Testis (tissue), 3 donors: Measurements from ENCODE around the gene RPS25. TPM values are rescaled to one million over a fixed set of nuclear protein-coding genes. Genes with fewer than 3 reads are reported as not detected.

Source experiments
- DNase-seq: peaks from one replicate; pipeline ENCODE4 v3.0.0-alpha.2; 2019
- H3K27ac ChIP-seq, 2 donors: fragments of 200-600 bp; sonication (generic); one replicate each; pipeline ENCODE4 v1.5.1; 2019
- H3K27me3 ChIP-seq: fragments of 200-600 bp; sonication (generic); one replicate; pipeline ENCODE4 v1.5.1; 2019
- H3K36me3 ChIP-seq: fragments of 200-600 bp; sonication (generic); one replicate; pipeline ENCODE4 v1.5.1; 2017; ENCODE audit warnings: low read depth; ENCODE audit errors: missing control alignments
- H3K4me1 ChIP-seq: fragments of 200-600 bp; sonication (generic); one replicate; pipeline ENCODE4 v1.5.1; 2019
- H3K4me3 ChIP-seq, 2 donors: fragments of 200-600 bp; sonication (generic); one replicate each; pipeline ENCODE4 v1.5.1; 2017 to 2019
- H3K9me3 ChIP-seq: fragments of 200-600 bp; sonication (generic); one replicate; pipeline ENCODE4 v1.5.1; 2017
- CTCF ChIP-seq, 3 experiments: fragments of 450-650 bp in 2 of 3; fragments of 200-600 bp in 1 of 3; sonication (generic) in 1 of 3; IDR thresholded peaks; one replicate each; pipeline ENCODE4 v1.5.1; 2016 to 2019; ENCODE audit warnings: antibody characterized with exemption in 3 of 3, mild to moderate bottlenecking in 2 of 3, moderate library complexity in 1 of 3
- POLR2A ChIP-seq: fragments of 450-650 bp; IDR thresholded peaks from one replicate; pipeline ENCODE4 v1.6.1; 2017; ENCODE audit warnings: antibody characterized with exemption, mild to moderate bottlenecking, moderate library complexity
- WGBS, 2 donors: methylation state at CpG; one replicate each; pipeline ENCODE4 v1.1.5; 2018; 5-methylcytosine and 5-hydroxymethylcytosine counted together
- intact Hi-C: fragments of 100-400 bp; cut with DNase I; formaldehyde crosslinking; loops from one replicate; pipeline ENCODE4 v1.15.1; 2023; ENCODE audit warnings: low total_unique reads
- polyA plus RNA-seq: library from polyadenylated mRNA; stranded (reverse); fragments of 350-450 nt; fragmentation: Illumina TruSeq; extraction: RNeasy Lipid Tissue Mini Kit (QIAGEN cat#74804); gene quantifications from one replicate; pipeline ENCODE4 v1.2.3, GENCODE V29; 2014; ENCODE audit warnings: low read depth, low replicate concordance; ENCODE audit not compliant: insufficient read depth
- total RNA-seq, 2 donors: library from RNA; depleted of rRNA; stranded (reverse); fragments of >200 nt; gene quantifications; one replicate each; pipeline ENCODE4 v1.2.3, GENCODE V29; 2016

The RPS25 gene
- total and polyA plus RNA-seq, 3 donors from 2014 or later = 642 to 873 (median 654) TPM

- Histone ChIP-seq H3K9me3 (no peaks in the 10 kb centered on the region), H3K27me3 (no peaks in the 10 kb centered on the region), H3K36me3 (no peaks in the 10 kb centered on the region), H3K27ac (no peak overlapping the region), H3K4me1 (no peaks in the 10 kb centered on the region), H3K4me3 (no peak overlapping the region)
- intact Hi-C loops = no loop called here
- WGBS, 2 donors = 90 to 95% methylated on average over 9 of the region's 9 CpGs
- no peak for TF ChIP-seq POLR2A
- no peak for TF ChIP-seq CTCF (IDR thresholded peaks at IDR 0.05)
- no peak for DNase-seq
Measured at GRCh38 chr11:119048644-119049043, 30.5 kb upstream of the RPS25 start.

GRCh38 chr11:119047205-119047604 lies 29.1 kb upstream of the RPS25 start:
- WGBS, 2 donors = 98 to 99% methylated on average over 6 of the region's 6 CpGs
- intact Hi-C loops = no loop called here
- TF ChIP-seq CTCF (IDR thresholded peaks at IDR 0.05) (no peak), POLR2A (no peak)
- H3K4me3 ChIP-seq = no peak overlapping the region
- no peaks in the 10 kb centered on the region for H3K27me3 ChIP-seq
- no peaks in the 10 kb centered on the region for H3K4me1 ChIP-seq
- no peak overlapping the region for H3K27ac ChIP-seq
- H3K36me3 ChIP-seq = no peaks in the 10 kb centered on the region
- H3K9me3 ChIP-seq = no peaks in the 10 kb centered on the region
- DNase-seq = no peak

- intact Hi-C loops = no loop called here
- H3K27ac ChIP-seq = no peak overlapping the region
- H3K4me3 ChIP-seq = no peak overlapping the region
- H3K4me1 ChIP-seq = no peaks in the 10 kb centered on the region
- no peaks in the 10 kb centered on the region for H3K36me3 ChIP-seq
- TF ChIP-seq POLR2A = no peak
- no peak for TF ChIP-seq CTCF (IDR thresholded peaks at IDR 0.05)
- 86 to 98% methylated on average over 3 to 6 of the region's 6 CpGs for WGBS, 2 donors
- H3K27me3 ChIP-seq = no peaks in the 10 kb centered on the region
- no peak for DNase-seq
- no peaks in the 10 kb centered on the region for H3K9me3 ChIP-seq
Measured at GRCh38 chr11:119046489-119046888, 28.3 kb upstream of the RPS25 start.

- intact Hi-C loops = no loop called here
- TF ChIP-seq POLR2A = no peak
- peak in 1 of 3 experiments; percentile 16 for TF ChIP-seq CTCF (IDR thresholded peaks at IDR 0.05)
- Histone ChIP-seq H3K4me1 (no peaks in the 10 kb centered on the region), H3K27ac (no peak overlapping the region), H3K36me3 (no peaks in the 10 kb centered on the region), H3K9me3 (no peaks in the 10 kb centered on the region), H3K27me3 (no peaks in the 10 kb centered on the region), H3K4me3 (no peak overlapping the region)
- 75 to 76% methylated on average over 6 of the region's 6 CpGs for WGBS, 2 donors
- no peak for DNase-seq
Measured at GRCh38 chr11:119044708-119045107, 26.6 kb upstream of the RPS25 start.

GRCh38 chr11:119042927-119043326 lies 24.8 kb upstream of the RPS25 start:
- Histone ChIP-seq H3K27me3 (no peaks in the 10 kb centered on the region), H3K9me3 (no peaks in the 10 kb centered on the region), H3K4me3 (no peak overlapping the region), H3K27ac (no peak overlapping the region), H3K36me3 (no peaks in the 10 kb centered on the region), H3K4me1 (no peaks in the 10 kb centered on the region)
- 93 to 95% methylated on average over 9 of the region's 9 CpGs for WGBS, 2 donors
- TF ChIP-seq CTCF (IDR thresholded peaks at IDR 0.05) = no peak
- no peak for TF ChIP-seq POLR2A
- intact Hi-C loops = no loop called here
- no peak for DNase-seq
